Measurements from ENCODE around the gene ASTN2.

DNA sequence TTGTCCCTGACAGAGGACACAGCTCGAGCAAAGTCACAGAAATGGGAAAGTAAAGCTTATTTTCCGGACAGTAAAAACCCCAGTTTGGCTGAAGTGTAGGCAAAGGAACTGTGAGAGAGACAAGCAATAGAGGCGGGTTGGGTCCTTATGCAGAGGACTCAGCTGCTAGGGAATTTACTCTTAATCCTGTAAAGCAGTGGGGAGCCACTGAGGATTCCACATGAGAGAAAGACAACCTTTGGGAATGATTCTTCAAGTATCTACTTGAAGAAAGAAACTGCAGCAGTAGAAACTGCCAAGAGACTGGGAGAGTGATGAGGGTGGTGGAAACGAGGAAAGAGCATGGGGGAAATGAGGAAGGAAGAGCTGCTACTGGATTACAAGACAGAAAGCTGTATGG is 20.2 kb downstream of the ASTN2 start:
- TF ChIP-seq, protein P1, sequence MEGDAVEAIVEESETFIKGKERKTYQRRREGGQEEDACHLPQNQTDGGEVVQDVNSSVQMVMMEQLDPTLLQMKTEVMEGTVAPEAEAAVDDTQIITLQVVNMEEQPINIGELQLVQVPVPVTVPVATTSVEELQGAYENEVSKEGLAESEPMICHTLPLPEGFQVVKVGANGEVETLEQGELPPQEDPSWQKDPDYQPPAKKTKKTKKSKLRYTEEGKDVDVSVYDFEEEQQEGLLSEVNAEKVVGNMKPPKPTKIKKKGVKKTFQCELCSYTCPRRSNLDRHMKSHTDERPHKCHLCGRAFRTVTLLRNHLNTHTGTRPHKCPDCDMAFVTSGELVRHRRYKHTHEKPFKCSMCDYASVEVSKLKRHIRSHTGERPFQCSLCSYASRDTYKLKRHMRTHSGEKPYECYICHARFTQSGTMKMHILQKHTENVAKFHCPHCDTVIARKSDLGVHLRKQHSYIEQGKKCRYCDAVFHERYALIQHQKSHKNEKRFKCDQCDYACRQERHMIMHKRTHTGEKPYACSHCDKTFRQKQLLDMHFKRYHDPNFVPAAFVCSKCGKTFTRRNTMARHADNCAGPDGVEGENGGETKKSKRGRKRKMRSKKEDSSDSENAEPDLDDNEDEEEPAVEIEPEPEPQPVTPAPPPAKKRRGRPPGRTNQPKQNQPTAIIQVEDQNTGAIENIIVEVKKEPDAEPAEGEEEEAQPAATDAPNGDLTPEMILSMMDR (IDR thresholded peaks at IDR 0.05; ENCODE audit: insufficient read depth, low read depth, low read length), result no peak
- no peak for TF ChIP-seq EZH2 (IDR thresholded peaks at IDR 0.05; ENCODE audit: insufficient read depth, low read length)
